GM19025 (cell line): ENCODE data around the gene TTC39B.

Experiments used
- ATAC-seq: cut with Tn5 transposase; IDR thresholded peaks from one replicate; pipeline ENCODE4 v1.9.1; 2021; ENCODE audit warnings: mild to moderate bottlenecking, low read depth, moderate library complexity; ENCODE audit not compliant: unreplicated experiment

TTC39B gene

DNA sequence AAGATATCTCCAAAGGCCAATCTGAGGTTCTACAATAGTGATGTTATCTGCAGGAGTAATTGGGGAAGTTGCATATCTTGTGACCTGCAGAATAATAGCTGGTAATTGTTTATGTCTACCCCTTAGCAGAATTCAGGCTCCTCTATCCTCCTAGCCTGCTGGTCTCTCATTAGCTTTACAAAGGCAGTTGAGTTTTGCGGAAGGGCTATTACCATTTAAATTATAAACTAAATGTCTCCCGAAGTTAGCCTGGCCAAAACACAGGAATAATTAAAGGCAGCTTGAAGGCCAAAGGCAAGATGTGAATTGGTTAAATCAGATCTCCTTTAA lies 168.7 kb downstream of the TTC39B start:
- ATAC-seq = no peak

DNA sequence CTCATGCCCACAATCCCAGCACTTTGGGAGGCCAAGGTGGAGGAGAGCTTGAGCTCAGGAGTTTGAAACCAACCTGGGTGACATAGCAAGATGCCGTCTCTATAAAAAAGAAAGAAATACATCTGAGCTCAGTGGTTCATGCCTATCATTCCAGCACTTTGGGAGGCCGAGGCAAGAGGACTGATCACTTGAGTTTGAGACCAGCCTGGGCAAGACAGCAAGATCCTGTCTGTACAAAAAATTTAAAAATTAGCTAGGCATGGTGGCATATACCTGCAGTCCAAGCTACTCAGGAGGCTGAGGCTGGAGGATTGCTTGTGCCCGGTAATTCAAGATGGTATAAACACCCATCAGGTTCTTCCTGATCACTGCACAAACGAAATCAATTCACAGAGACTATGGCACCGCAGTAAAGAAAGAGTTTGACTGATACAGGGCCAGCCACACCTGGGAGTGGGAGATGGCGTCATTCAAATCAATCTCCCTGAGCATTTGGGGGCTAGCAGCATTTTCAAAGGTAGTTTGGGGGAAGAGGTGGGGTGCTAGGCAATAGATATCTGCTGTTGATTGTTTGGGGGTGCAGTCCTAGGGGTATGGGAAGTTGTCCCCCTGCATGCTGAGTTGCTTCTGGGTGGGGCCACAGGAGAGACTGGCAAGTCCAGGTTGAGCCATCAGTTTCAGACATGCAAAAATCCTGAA lies 169.2 kb downstream of the TTC39B start:
- ATAC-seq = no peak

DNA sequence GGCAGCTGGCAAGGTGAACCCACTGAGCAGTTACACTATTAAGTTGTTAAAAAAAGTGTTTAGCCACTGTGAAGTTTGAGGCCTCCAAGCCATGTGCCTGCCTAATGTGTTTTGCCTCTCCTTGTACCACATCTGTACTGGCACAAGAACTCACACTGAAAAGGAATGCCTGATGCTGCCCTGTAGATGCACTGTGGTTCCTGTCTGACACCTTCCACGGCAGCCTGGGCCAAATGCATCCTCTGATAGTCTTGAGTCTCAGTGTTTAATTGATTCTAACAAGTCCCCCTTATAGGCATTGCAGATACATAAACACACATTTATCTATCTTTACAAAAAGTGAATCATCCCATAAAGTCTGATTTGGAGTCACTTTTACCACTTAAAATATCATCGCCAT lies 169.9 kb downstream of the TTC39B start:
- ATAC-seq = no peak

DNA sequence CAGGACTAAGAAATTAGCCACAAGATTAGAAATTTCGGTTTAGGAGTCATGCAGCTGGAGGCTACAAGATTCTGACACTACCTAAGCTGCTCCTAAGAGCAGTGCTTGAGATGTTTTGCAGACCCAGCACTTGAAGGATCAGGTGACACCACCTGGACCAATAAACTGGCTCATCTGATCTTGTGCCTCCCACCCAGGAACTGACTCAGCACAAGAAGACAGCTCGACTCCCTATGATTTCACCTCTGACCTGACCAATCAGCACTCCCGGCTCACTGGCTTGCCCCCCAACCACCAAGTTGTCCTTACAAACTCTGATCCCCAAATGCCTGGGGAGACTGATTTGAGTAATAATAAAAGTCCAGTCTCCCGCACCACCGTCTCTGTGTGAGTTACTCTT lies 170.4 kb downstream of the TTC39B start:
- no peak for ATAC-seq

DNA sequence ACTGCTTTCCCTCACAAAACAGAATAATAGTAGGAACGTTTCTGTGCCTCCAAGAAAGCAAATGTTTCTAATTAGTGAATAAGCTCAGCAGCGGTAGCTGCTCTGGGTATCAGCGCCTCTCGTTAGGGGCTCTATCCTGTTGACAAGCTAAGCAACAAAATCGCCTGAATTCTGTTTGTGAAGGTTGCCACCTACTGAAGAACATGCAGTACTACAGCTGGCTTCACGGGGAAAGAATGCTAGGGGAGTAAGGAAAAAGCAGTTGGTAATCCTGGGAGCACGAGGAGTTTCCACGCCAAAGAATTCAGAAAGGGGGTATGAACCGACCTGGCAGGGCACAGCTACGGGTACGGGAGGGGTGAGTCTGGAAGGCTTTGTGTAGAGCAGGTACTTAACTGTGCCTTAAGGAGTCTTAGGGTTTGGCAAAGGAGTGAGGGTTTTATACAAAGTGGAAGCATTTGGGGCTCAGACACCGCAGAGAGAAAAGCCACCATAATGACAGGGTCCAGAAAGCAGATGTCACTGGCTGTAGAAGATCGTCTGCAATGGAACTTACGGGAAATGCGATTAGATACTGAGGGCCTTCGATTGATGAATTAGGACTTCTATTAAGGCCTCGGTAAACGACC lies 171.7 kb downstream of the TTC39B start:
- ATAC-seq = peak; percentile 87

DNA sequence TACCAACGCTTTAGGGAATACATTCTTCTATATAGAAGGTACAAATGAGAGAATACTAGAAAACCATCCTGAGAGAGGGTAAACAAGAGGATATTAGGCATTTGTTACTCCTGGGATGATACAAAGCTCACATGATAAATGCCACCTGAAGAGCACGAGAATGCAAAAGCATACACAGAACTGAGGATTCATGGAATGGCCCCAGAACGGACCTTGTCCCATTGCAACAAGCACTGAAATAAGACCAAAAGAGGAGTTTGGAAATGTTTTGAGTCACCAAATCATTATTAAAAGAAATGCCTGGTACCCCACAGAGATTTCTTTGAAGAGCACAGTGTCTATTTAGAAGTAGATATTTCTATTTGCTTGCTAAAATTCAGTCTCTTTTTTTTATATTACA lies 173.5 kb downstream of the TTC39B start:
- ATAC-seq = no peak

DNA sequence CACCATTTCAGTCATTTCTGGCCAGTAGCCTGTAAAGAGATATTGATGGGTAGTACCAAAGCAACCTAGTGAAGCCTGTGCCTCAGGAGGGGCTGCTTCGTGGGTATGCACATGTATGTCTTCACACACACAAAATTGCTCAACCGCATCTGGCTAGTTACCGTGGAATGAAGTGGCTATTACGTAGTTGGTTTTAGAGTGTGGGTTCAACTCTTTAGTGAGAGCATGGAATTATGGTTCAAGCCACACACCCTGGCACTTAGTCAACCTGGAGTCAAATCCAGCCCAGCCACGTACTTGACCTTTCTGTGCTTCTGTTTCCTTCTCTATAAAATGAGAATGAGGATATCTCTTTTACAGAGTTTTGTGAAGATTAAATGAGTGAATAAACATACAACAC lies 174.9 kb downstream of the TTC39B start:
- no peak for ATAC-seq

DNA sequence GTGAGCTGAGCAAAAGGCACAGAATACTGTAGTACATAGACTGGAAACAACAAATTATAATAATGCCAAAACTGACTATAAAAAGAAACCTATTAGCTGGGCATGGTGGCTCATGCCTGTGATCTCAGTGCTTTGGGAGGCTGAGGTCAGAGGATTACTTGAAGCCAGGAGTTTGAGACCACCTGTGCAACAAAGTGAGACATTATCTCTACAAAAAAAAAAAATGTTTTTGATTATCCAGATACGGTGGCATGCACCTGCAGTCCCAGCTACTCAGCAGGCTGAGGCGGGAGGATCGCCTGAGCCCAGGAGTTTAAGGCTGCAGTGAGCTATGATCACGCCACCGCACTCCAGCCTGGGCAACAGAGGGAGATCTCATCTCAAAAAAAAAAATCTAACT lies 175.9 kb downstream of the TTC39B start:
- ATAC-seq = no peak

DNA sequence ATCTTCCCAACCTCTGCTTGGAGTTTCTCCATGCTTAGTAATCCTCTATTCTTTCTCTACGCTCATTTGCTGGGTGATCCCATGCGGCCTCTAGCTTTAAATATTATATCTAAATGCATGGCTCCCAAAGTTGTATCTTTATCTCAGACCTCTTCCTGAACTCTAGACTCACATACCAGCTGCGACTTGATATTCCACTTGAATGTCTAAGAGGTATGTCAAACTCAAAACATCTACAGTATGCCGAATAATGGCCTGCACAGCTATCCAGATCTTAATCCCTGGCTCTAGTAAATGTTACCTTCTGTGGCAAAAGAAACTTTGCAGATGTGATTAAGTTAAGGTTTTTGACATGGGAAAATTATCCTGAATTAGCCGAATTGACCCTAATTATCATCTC lies 179.2 kb downstream of the TTC39B start:
- no peak for ATAC-seq

DNA sequence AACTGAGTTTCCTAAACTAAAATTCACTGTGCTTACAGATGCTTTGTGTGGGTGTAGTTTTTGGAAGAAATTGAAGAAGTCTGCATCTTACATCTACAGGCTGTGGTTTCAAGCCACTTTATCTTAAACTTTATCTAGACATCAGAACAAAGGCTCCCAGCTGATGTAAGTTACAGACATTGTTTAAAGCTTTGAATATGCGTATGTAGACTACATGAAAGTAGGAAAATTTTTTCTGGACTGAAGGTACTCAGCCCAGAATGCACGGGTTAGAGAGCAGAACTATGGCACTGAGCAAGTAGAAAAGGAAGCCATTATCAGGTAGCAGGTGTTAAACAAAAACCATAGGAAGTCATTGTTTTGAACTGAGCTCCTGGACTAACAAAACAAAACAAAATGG lies 185.4 kb downstream of the TTC39B start:
- ATAC-seq = no peak

DNA sequence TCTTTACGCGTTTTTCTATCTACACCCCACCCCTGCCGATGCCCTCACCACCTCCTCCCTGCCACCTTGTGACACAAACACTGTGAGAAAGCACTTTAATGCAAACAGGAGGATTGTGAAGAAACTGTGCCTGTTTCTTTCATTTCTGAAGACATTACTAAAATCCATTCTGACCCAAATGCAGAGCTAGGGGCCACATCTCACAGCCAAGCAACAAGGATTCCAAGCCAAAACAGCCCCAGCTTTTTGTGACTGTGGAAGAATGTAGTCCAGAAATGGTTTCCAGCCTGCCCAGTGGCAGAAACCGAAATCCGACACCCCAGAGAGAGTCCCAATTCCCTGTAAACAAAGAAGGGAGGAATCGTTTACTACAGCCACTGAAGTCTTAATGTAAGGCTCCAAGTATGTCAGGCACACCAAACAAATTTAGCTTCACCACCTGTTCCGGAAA lies 190.9 kb downstream of the TTC39B start:
- no peak for ATAC-seq

DNA sequence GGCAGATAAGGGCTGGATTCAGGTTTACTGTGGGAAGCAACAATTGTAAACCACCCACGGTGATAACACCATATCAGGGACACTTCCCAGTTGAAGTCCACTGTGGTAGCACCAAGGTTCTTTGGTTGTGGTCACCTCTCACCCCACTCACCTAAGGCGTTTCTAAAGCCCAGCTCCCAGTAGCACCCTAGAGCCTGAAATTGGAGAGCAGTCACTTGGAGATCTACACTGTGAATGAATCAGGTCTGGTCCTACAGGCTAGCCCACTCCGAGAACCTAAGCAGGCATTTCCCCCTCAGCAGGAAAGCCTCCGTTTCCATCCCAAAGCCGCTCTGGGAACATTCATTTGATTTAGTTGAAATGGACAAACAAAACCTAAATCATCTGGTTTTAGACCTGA lies 191.3 kb downstream of the TTC39B start:
- no peak for ATAC-seq

DNA sequence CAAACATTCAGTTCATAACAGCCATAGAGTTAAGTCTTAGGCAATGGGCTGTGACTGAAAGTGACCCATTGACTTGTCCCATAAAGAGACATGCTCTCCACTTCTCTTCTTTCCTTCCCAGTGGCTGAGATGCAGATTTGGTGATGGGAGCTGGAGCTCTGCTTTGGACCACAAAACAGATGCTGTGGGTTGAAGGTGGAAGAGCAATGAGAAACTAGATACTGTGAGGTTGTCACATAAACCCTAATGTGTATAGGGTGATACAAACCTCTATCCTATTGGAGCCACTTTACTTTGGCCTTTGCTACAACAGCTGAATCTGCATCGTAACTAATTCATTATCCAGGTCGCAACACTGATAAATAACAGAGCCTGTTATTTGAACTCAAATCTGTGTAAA lies 192.0 kb downstream of the TTC39B start:
- ATAC-seq = no peak
